Middle frontal gyrus (tissue), 1 donor: ENCODE measurements around the gene DNAH1.

Experiments
- DNase-seq: peaks from one replicate; pipeline ENCODE4 v3.0.0-alpha.2; 2015; ENCODE audit warnings: low spot score; ENCODE audit errors: extremely low spot score

DNAH1 gene

GRCh38 chr3:52432691-52433141, 116.6 kb downstream of the DNAH1 start:
- DNase-seq: no peak

GRCh38 chr3:52433328-52433995, 117.3 kb downstream of the DNAH1 start:
- no peak for DNase-seq

DNA sequence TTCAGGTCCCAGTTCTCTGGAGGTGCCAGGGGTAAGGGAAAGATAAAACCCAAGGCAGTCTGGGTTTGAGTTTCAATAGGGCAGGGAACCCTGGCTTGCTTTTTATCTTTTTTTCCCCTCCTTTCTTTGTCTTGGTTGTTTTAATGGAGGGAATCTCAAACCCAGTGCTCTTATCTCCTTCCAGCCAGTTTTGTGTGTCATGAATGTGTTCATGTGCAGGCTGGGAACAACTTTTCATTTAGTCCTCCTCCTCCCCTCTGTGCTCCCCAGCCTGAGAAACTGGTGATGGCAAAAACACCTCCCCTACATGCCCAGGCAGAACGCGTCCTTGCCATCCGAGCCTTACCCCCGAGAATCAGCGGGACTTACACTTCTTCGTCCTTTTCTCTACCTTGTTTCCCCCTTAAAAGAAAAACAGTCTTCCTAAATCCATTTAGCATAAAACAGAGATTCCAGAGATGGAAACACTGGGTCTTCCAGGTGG, 117.9 kb downstream of the DNAH1 start:
- no peak for DNase-seq

DNA sequence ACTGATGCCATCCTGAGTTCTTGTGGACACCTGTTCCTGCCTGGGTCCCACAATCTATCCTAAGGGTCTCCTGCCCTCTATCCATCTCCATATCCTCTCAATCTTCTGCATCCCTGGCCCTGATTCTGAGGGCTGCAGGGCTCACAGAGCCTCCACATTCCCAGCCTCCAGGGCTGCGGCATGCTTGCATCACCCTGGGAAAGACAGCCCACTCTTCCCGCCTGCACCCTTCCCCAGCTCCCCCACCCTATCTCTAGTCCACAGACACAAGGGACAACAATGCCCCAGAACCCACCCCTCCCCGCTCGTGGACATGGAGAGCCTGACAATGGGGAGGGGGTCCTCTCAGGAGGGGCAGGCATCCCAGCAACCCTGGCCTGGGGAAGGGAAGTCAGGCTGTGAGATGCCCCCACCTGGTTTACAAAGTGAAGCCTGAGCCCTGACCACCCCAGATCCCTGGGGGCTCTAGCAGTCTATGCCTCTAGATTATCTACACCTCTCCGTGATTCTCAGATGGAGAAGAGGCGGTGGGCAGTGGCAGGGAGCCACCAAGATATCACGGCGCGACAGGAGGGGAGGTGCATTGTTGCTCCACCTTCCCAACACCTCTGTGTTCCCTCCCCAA, 118.5 kb downstream of the DNAH1 start:
- no peak for DNase-seq

GRCh38 chr3:52435246-52436101, 119.4 kb downstream of the DNAH1 start:
- DNase-seq: no peak

- DNase-seq: no peak
Measured at GRCh38 chr3:52436500-52437149, 120.5 kb downstream of the DNAH1 start.

DNA sequence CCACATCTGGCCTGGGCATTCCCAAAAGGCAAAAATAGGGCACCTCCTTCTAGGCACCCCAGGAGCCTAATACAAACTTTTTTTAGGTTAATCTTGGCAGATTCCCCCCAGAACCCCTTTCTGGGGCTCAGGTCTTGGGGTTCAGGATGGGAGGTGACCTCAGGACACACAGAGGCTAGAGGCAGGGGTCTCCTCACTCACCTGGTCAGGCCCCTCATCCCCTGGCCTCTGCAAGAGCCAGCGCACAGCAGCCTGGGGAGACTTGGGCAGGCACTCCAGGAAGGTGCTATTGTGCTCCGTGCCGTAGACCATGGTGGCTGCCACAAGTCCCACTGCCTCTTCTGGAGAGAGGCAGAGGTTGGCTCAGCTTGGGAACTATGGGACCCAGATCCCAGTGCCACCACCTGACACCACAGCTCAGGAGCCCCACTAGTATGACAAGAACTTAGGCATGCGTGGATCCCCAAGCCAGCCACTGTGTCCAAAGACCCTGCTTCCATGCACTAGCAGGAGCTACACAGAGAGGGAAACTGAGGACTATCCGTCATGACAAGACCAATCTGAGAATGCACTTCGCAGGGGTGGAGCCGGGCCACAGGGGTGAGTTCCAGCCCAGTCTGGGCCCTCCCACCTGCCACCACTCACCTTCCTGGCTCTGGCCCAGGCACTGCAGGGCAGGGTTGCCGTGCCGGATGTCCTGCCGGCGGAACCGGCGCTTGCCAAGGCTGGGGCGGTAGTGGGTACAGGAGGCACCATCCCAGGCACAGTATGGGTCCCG, 121.4 kb downstream of the DNAH1 start:
- no peak for DNase-seq

GRCh38 chr3:52438104-52438376, 121.9 kb downstream of the DNAH1 start:
- no peak for DNase-seq

DNA sequence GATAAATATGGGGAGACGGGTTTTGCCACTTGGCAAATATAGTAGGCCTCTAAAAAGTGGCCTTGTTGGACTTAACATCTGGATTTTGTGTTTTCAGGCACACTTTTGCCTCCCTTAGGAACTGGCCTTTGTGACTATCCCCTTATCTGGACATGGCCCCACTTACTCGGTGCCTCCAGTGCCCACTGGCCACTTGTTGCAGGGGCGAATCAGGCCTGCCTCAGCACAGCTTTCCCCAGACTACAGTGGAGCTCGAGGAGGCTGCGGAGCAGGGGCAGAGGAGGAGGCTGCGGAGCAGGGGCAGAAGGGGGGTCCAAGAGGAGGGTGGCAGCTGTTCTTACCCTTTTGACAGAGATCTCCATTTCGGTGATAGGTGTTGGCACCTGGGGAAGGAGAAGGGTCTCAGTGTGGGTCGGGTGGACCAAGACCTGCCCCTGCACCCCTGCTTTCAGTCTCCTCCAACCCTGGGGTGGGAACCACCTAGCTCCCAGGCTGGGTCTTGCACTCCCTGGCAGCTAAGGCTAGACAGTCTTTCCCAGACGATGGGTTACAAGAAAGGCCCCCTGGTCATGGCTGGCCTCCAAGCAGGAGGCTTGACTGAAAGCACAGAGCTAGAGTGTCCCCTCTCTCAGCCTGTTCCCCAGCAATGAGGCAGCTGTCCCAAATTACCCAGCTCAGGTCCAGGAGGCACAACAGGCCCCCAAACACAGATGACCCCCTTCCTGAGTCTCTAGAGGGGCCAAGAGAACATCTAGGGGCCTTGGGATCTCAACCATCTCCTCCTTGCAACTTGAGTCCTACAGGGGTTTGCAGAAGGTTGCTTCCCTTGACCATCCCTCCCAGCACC, 122.7 kb downstream of the DNAH1 start:
- DNase-seq: no peak

- DNase-seq: no peak
Measured at GRCh38 chr3:52439426-52440248, 123.5 kb downstream of the DNAH1 start.

- no peak for DNase-seq
Measured at GRCh38 chr3:52440249-52440551, 124.1 kb downstream of the DNAH1 start.

GRCh38 chr3:52440671-52441070, 124.6 kb downstream of the DNAH1 start:
- DNase-seq: no peak

DNA sequence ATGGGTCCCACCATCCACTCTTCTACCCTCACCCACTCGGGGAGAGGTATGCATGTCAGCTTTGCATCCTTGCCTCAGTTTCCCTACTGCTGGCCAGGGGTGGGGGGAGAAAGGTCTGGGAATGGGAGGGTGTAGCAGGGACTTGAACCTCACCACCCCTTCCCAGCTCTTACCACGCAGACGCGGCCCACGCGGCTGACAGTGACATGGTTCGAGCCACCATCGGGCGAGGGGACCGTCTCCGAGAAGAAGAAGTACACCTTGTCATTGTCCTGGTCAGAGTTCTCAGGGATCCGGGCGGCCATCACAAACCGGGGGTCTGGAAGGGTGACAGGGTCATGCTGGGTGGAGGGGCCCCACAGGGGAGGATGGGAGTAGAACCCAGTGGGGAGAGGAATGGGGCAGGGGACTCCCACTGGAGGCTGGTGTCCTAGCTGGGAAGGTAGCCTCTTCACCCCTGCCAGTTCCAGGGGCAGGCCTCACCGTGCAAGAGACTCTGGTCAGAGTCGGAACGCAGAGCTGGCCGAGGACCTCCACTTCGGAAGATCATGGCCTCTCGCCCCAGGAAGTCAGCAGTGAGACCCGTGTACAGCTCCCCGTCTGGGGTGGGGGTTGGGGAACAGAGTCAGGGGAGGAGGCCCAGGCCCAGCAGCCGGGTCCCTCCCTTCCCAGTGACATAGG, 125.1 kb downstream of the DNAH1 start:
- DNase-seq: no peak

DNA sequence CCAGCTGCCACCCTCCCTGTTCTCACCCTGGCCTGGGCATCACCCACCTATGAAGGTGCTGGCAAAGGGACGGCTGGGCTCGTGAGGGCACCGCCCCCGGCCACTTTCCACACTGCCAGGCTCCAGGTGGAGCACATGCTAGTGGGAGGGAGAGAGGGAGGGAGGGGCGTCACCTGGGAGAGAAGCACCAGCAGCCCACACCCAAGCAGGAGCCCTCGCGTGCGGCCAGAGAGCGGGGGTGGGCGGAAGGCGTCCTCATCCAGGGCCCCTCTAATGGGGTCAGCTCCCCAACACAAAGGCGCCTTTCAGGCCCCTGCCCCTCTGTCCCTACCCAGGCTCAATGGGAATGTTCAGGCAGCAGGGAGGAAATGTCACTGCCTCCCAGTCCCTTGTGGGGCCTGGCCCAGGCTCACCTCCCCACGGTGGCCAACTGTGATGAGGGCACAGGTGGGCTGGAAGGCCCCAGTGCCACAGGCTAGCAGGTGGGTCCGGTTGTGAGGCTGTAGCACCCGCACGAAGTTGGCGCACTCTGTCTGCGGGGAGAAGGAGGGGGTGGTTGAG, 125.7 kb downstream of the DNAH1 start:
- DNase-seq: no peak

DNA sequence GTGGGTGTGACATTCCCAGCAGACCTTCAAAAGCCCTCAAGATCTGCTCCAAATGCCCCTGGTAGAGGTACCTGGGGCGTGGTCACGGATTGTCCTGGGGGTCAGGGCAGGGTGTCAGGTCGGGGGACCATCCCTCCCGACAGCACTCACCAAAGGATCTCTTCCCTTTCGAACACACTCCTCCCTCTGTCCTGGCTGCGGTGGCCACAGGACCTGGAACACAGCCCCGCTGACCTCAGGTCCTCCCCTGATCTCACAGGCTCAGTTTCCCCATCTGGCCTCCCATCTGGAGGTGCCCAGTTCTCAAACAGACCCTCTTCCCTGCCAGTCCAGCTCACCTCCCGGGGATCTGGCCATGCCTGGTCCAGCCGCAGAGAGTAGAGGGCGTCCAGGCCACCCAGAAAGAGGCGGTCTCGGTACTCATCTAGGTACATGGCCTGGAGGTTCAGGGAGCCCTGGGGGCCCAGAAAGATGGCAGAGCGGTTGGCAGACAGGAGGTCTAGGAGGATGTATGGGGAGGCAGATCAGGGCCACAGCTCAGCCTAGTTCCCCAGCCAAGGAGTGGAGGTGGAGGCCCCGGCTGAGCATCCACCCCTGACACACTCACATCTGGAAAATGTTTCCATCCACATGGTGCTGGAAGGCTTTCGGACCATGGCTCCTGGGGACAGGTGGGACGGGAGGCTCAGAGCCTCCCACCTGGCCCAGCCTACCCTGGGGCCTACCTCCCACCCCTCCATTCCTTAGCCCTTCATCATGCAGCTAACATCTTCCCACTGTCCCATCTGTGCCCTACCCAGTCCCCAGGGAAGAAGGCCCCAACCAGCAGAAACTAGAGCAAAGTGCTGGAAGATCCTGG, 126.5 kb downstream of the DNAH1 start:
- DNase-seq: no peak

GRCh38 chr3:52443268-52443610, 127.1 kb downstream of the DNAH1 start:
- no peak for DNase-seq

DNA sequence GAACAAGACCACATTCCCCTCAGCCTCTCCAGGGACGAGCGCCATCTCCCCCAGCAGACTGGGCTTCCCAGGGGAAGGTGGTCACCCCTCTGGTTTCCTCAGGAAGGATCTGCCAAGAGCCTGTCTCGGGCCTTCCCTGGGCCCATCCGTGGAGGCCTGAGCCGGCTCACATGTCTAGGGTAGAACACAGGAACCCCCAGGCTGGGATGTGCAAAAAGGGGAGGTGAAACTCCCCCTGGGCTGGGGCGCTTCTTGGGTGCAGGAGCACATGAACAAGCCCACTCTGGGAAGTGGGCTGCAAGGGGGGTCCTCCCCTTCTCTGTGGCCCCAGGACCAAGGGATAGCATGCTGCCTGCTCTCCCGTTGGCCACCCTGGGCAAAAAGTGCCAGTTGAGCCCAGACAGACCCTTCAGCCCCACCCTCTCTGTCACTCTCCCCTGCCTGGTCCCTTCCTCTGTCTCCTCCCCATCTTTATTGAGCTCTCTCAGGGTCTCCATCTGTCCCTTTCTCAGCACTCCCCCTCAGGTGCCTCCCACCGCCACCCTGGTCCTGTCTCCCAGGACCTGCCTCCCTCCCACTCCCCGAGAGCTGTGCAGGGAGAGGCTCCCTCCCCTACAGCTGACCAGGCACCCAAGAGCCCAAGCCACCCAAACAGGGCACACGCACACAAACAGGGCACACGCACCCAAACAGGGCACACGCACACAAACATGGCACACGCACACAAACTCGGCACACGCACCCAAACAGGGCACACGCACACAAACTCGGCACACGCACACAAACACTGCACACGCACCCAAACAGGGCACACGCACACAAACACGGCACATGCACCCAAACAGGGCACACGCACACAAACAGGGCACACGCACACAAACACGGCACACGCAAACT, 127.9 kb downstream of the DNAH1 start:
- no peak for DNase-seq
